ENCODE data around the gene VPREB3. TPM values are rescaled to one million over a fixed set of nuclear protein-coding genes. Genes with fewer than 3 reads are reported as not detected.
A peak's percentile ranks its signal among the peaks of the same experiment; 100 is the strongest.

Gene VPREB3
- polyA plus RNA-seq, 3 donors, result 0.88 to 1.0 (median 1.0) TPM

DNA sequence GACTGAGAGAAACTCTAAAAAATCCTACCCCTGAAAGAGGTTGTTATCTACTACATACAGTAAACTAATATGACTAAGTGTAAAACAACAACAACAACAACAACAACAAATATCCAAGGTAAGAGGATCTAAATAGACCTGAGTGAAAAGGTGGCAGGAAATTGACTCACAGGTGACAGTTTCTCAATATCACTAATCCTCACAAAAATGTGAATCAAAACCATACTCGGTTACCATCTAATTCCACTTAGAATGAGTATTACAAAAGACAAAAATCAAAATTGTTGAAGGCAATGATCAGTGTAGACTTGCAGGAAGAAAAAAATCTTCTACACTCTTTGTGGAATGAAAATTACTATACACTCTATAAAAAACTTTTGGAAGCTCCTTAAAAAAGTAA is 46.0 kb downstream of the VPREB3 start:
- H3K4me3 ChIP-seq (replicated peaks in 1 of 3; ENCODE audit: low read depth in 2 of 3, low read length in 3 of 3), result no peak overlapping the region
- H3K27me3 ChIP-seq (ENCODE audit: control insufficient read depth in 2 of 2, insufficient read depth in 2 of 2, low read length in 2 of 2), result no peaks in the 10 kb centered on the region
- Mint-ChIP-seq H3K27ac (no peak overlapping the region), H3K36me3 (peaks cover 92 to 98% of the 10 kb centered on the region in 2 donors), H3K9me3 (no peaks in the 10 kb centered on the region), H3K27me3 (ENCODE audit: low read depth in 3 of 3) (peaks cover 0 to 4% (median 0%) of the 10 kb centered on the region in 3 donors), H3K4me1 (no peaks in the 10 kb centered on the region), H3K4me3 (no peak overlapping the region)
- WGBS (ENCODE audit: insufficient coverage), result no CpG with 5 or more reads among the region's 1 CpG
- H3K9me3 ChIP-seq (replicated peaks in 1 of 2; ENCODE audit: control insufficient read depth in 1 of 2, insufficient read depth in 1 of 2, low read length in 2 of 2), result no peaks in the 10 kb centered on the region
- DNase-seq, result no peak
- H3K27ac ChIP-seq (ENCODE audit: low read depth in 1 of 2, low read length in 2 of 2), result no peak overlapping the region
- H4K20me1 ChIP-seq (ENCODE audit: insufficient read depth, low read length), result peaks cover 28% of the 10 kb centered on the region
- H3K79me2 ChIP-seq (ENCODE audit: insufficient read depth, low read length), result peaks cover 24% of the 10 kb centered on the region
- no peaks in the 10 kb centered on the region for H3K4me1 ChIP-seq (ENCODE audit: control insufficient read depth in 1 of 2, insufficient read depth in 2 of 2, low read length in 2 of 2)
- no peak overlapping the region for H3K9ac ChIP-seq (ENCODE audit: insufficient read depth, low read length, poor library complexity, severe bottlenecking)
- peaks cover 92 to 97% of the 10 kb centered on the region in 2 donors for H3K36me3 ChIP-seq (replicated peaks in 1 of 2; ENCODE audit: control insufficient read depth in 1 of 2, insufficient read depth in 2 of 2, low read length in 2 of 2)
- H2AFZ ChIP-seq (ENCODE audit: insufficient read depth, low read depth, low read length, poor library complexity, severe bottlenecking), result no peak overlapping the region
- intact Hi-C loops (cut with micrococcal nuclease), result no loop called here
- TF ChIP-seq, protein P1, sequence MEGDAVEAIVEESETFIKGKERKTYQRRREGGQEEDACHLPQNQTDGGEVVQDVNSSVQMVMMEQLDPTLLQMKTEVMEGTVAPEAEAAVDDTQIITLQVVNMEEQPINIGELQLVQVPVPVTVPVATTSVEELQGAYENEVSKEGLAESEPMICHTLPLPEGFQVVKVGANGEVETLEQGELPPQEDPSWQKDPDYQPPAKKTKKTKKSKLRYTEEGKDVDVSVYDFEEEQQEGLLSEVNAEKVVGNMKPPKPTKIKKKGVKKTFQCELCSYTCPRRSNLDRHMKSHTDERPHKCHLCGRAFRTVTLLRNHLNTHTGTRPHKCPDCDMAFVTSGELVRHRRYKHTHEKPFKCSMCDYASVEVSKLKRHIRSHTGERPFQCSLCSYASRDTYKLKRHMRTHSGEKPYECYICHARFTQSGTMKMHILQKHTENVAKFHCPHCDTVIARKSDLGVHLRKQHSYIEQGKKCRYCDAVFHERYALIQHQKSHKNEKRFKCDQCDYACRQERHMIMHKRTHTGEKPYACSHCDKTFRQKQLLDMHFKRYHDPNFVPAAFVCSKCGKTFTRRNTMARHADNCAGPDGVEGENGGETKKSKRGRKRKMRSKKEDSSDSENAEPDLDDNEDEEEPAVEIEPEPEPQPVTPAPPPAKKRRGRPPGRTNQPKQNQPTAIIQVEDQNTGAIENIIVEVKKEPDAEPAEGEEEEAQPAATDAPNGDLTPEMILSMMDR (IDR thresholded peaks at IDR 0.05), result no peak
- H3K4me2 ChIP-seq (replicated peaks; ENCODE audit: extremely low read depth, low read length, poor library complexity, severe bottlenecking), result no peak overlapping the region

DNA sequence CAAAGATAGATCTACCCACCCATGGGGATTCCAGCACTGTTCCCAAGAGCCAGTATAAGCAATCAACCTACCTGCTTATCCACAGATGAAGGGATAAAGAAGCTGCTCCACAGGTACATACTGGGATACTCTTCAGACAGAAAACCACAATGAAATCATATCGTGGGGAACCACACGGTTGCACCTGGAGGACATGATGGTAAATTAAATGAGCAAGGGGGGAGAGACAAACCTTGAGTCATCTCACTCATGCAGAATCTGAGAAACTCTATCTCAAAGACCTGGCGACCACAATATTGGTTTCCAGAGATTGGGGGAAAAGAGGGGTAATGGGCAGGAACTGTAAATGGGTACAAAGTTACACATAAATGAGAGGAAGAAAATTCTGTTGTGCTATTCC is 48.9 kb downstream of the VPREB3 start:
- Histone ChIP-seq H3K79me2 (ENCODE audit: insufficient read depth, low read length) (peaks cover 43% of the 10 kb centered on the region), H3K4me3 (replicated peaks in 1 of 3; ENCODE audit: low read depth in 2 of 3, low read length in 3 of 3) (no peak overlapping the region), H3K4me1 (ENCODE audit: control insufficient read depth in 1 of 2, insufficient read depth in 2 of 2, low read length in 2 of 2) (no peaks in the 10 kb centered on the region), H3K27me3 (ENCODE audit: control insufficient read depth in 2 of 2, insufficient read depth in 2 of 2, low read length in 2 of 2) (no peaks in the 10 kb centered on the region), H3K4me2 (replicated peaks; ENCODE audit: extremely low read depth, low read length, poor library complexity, severe bottlenecking) (no peak overlapping the region), H2AFZ (ENCODE audit: insufficient read depth, low read depth, low read length, poor library complexity, severe bottlenecking) (no peak overlapping the region), H3K9ac (ENCODE audit: insufficient read depth, low read length, poor library complexity, severe bottlenecking) (no peak overlapping the region), H3K9me3 (replicated peaks in 1 of 2; ENCODE audit: control insufficient read depth in 1 of 2, insufficient read depth in 1 of 2, low read length in 2 of 2) (no peaks in the 10 kb centered on the region), H3K36me3 (replicated peaks in 1 of 2; ENCODE audit: control insufficient read depth in 1 of 2, insufficient read depth in 2 of 2, low read length in 2 of 2) (peaks cover 96 to 100% of the 10 kb centered on the region in 2 donors), H3K27ac (ENCODE audit: low read depth in 1 of 2, low read length in 2 of 2) (no peak overlapping the region), H4K20me1 (ENCODE audit: insufficient read depth, low read length) (peaks cover 38% of the 10 kb centered on the region)
- peak overlapping the region in 2 of 7 donors; percentile 18 to 28 for H3K27ac Mint-ChIP-seq
- DNase-seq, result no peak
- TF ChIP-seq, protein P1 (IDR thresholded peaks at IDR 0.05), result no peak
- H3K4me3 Mint-ChIP-seq, result no peak overlapping the region
- no peaks in the 10 kb centered on the region for H3K9me3 Mint-ChIP-seq
- peaks cover 99% of the 10 kb centered on the region in 2 donors for H3K36me3 Mint-ChIP-seq
- WGBS (ENCODE audit: insufficient coverage), result no CpG with 5 or more reads among the region's 3 CpGs
- H3K4me1 Mint-ChIP-seq, result no peaks in the 10 kb centered on the region
- intact Hi-C loops (cut with micrococcal nuclease), result no loop called here
- peaks cover 0 to 4% (median 0%) of the 10 kb centered on the region in 3 donors for H3K27me3 Mint-ChIP-seq (ENCODE audit: low read depth in 3 of 3)

Data from CD14-positive monocyte (primary cell).